ENCODE measurements around the gene TAMM41.

- TF ChIP-seq POLR2A (IDR thresholded peaks at IDR 0.05) (no peak), CTCF (IDR thresholded peaks at IDR 0.05) (no peak), POLR2AphosphoS5 (IDR thresholded peaks at IDR 0.05) (no peak)
Observed at GRCh38 chr3:11850003-11850402, 3.3 kb upstream of the TAMM41 start.

All from gastroesophageal sphincter (tissue), 3 donors.